Mesenchymal stem cell (in vitro differentiated cells and primary cell): ENCODE data around the gene HERC4.
"Not testable (repeated sequence)": the region's sequence is repeated elsewhere in the genome, so short reads cannot be mapped to it uniquely, and the experiment has no call there.

Experiments used
- DNase-seq: peaks from one replicate; pipeline ENCODE4 v3.0.0-alpha.2; 2013
- H2AFZ ChIP-seq: one replicate; pipeline ENCODE4 v1.6.1; 2013; ENCODE audit warnings: low read depth, mild to moderate bottlenecking, control low read depth, inconsistent platforms, low read length, moderate library complexity
- H2AK5ac ChIP-seq: 2 replicates; pipeline ENCODE4 v1.6.1; 2013; ENCODE audit warnings: low read length, moderate library complexity, mild to moderate bottlenecking, inconsistent platforms; ENCODE audit not compliant: severe bottlenecking
- H2BK120ac ChIP-seq: one replicate; pipeline ENCODE4 v1.6.1; 2013; ENCODE audit warnings: low read depth, mild to moderate bottlenecking, inconsistent platforms, low read length, moderate library complexity
- H2BK12ac ChIP-seq, 2 experiments: one replicate each; pipeline ENCODE4 v1.6.1; 2013; ENCODE audit warnings: inconsistent platforms in 2 of 2, low read length in 2 of 2, mild to moderate bottlenecking in 2 of 2, moderate library complexity in 2 of 2, control low read depth in 1 of 2
- H2BK15ac ChIP-seq: one replicate; pipeline ENCODE4 v1.6.1; 2013; ENCODE audit warnings: mild to moderate bottlenecking, low read depth, inconsistent platforms; ENCODE audit not compliant: poor library complexity, severe bottlenecking
- H2BK5ac ChIP-seq: 2 replicates; pipeline ENCODE4 v1.6.1; 2013; ENCODE audit warnings: low read depth, mild to moderate bottlenecking, low read length, control low read depth, inconsistent platforms; ENCODE audit not compliant: poor library complexity, severe bottlenecking
- H3K14ac ChIP-seq, 2 experiments: one replicate each; pipeline ENCODE4 v1.6.1; 2013; ENCODE audit warnings: inconsistent platforms in 2 of 2, low read length in 2 of 2, control low read depth in 1 of 2, mild to moderate bottlenecking in 1 of 2, moderate library complexity in 1 of 2
- H3K18ac ChIP-seq, 2 experiments: one replicate each; pipeline ENCODE4 v1.6.1; 2013; ENCODE audit warnings: inconsistent platforms in 2 of 2, low read length in 2 of 2, control low read depth in 1 of 2, low read depth in 1 of 2, mild to moderate bottlenecking in 1 of 2
- H3K23ac ChIP-seq, 2 experiments: one replicate each; pipeline ENCODE4 v1.6.1; 2013; ENCODE audit warnings: inconsistent platforms in 2 of 2, low read length in 2 of 2, mild to moderate bottlenecking in 2 of 2, moderate library complexity in 2 of 2, control low read depth in 1 of 2
- H3K27ac ChIP-seq: 2 replicates; pipeline ENCODE4 v1.5.1; 2013; ENCODE audit warnings: mild to moderate bottlenecking, moderate library complexity, low read length, control low read depth, inconsistent platforms; ENCODE audit not compliant: poor library complexity, severe bottlenecking
- H3K27me3 ChIP-seq, 2 experiments: 2 replicates each; pipeline versions ENCODE4 v1.6.1 to v1.7.0; 2013; ENCODE audit warnings: low read length in 2 of 2, mild to moderate bottlenecking in 2 of 2, moderate library complexity in 2 of 2, control low read depth in 1 of 2, inconsistent platforms in 1 of 2; ENCODE audit not compliant: control insufficient read depth in 1 of 2, insufficient read depth in 1 of 2
- H3K36me3 ChIP-seq, 2 experiments: 2 replicates each; pipeline versions ENCODE4 v1.6.1 to v1.7.0; 2013; ENCODE audit warnings: low read length in 2 of 2, control low read depth in 1 of 2, inconsistent platforms in 1 of 2, low read depth in 1 of 2, mild to moderate bottlenecking in 1 of 2; ENCODE audit not compliant: insufficient read depth in 2 of 2, control insufficient read depth in 1 of 2
- H3K4ac ChIP-seq, 2 experiments: one replicate each; pipeline ENCODE4 v1.6.1; 2013; ENCODE audit warnings: inconsistent platforms in 2 of 2, low read length in 2 of 2, mild to moderate bottlenecking in 2 of 2, moderate library complexity in 2 of 2, control low read depth in 1 of 2, low read depth in 1 of 2
- H3K4me1 ChIP-seq: 2 replicates; pipeline ENCODE4 v1.6.1; 2013; ENCODE audit warnings: low read depth, low read length, control low read depth; ENCODE audit not compliant: control insufficient read depth, insufficient read depth
- H3K4me2 ChIP-seq: 2 replicates; pipeline ENCODE4 v1.6.1; 2013; ENCODE audit warnings: low read length, mild to moderate bottlenecking, inconsistent platforms; ENCODE audit not compliant: poor library complexity, severe bottlenecking
- H3K4me3 ChIP-seq, 2 experiments: 2 replicates each; pipeline versions ENCODE4 v1.5.1 to v1.7.0; 2013; ENCODE audit warnings: low read length in 2 of 2, mild to moderate bottlenecking in 2 of 2, control low read depth in 1 of 2, low read depth in 1 of 2; ENCODE audit not compliant: insufficient read depth in 1 of 2
- H3K79me1 ChIP-seq: replicated peaks from 2 replicates; pipeline ENCODE4 v1.6.1; 2013; ENCODE audit warnings: mild to moderate bottlenecking, control low read depth, low read length, inconsistent platforms; ENCODE audit not compliant: poor library complexity, severe bottlenecking
- H3K9ac ChIP-seq: 2 replicates; pipeline ENCODE4 v1.7.0; 2013; ENCODE audit warnings: mild to moderate bottlenecking, low read length, moderate library complexity
- H3K9me3 ChIP-seq: 2 replicates; pipeline ENCODE4 v1.7.0; 2013; ENCODE audit warnings: mild to moderate bottlenecking, low read length; ENCODE audit not compliant: control insufficient read depth
- H4K8ac ChIP-seq: one replicate; pipeline ENCODE4 v1.6.1; 2013; ENCODE audit warnings: inconsistent platforms, mild to moderate bottlenecking, low read length, moderate library complexity
- H4K91ac ChIP-seq: one replicate; pipeline ENCODE4 v1.6.1; 2013; ENCODE audit warnings: mild to moderate bottlenecking, low read length, inconsistent platforms
- WGBS: methylation state at CpG from one replicate; pipeline ENCODE4 v1.1.7; 2013; ENCODE audit warnings: mixed read lengths; 5-methylcytosine and 5-hydroxymethylcytosine counted together

HERC4 gene

GRCh38 chr10:67969875-67970274 lies 105.2 kb downstream of the HERC4 start:
- H3K4me2 ChIP-seq: no peak overlapping the region
- H4K91ac ChIP-seq: no peak overlapping the region
- H2BK15ac ChIP-seq: no peak overlapping the region
- H3K23ac ChIP-seq: no peak overlapping the region
- H3K36me3 ChIP-seq: peaks cover 19 to 94% of the 10 kb centered on the region in 2 experiments
- H4K8ac ChIP-seq: no peak overlapping the region
- H3K79me1 ChIP-seq: peaks cover 16% of the 10 kb centered on the region
- H2BK12ac ChIP-seq: no peak overlapping the region
- no peaks in the 10 kb centered on the region for H3K27me3 ChIP-seq
- H3K4ac ChIP-seq: no peak overlapping the region
- H2BK5ac ChIP-seq: no peak overlapping the region
- no peak overlapping the region for H3K4me3 ChIP-seq
- DNase-seq: no peak
- H2AFZ ChIP-seq: no peak overlapping the region
- no peaks in the 10 kb centered on the region for H3K4me1 ChIP-seq
- no peak overlapping the region for H3K18ac ChIP-seq
- H3K27ac ChIP-seq: no peak overlapping the region
- no peak overlapping the region for H3K9ac ChIP-seq
- H3K14ac ChIP-seq: no peak overlapping the region
- H2BK120ac ChIP-seq: no peak overlapping the region
- H3K9me3 ChIP-seq: peaks cover 52% of the 10 kb centered on the region
- H2AK5ac ChIP-seq: no peak overlapping the region

- not testable (repeated sequence) for H2AFZ ChIP-seq, H3K4ac ChIP-seq, H2BK5ac ChIP-seq, H3K4me1 ChIP-seq, H3K27ac ChIP-seq, DNase-seq, H4K91ac ChIP-seq, H3K4me3 ChIP-seq, H3K27me3 ChIP-seq, H2AK5ac ChIP-seq, H2BK120ac ChIP-seq, H3K9ac ChIP-seq, H3K14ac ChIP-seq, H2BK12ac ChIP-seq, H2BK15ac ChIP-seq, H3K23ac ChIP-seq, H3K18ac ChIP-seq, H3K4me2 ChIP-seq, H4K8ac ChIP-seq
- peaks cover 13% of the 10 kb centered on the region for H3K79me1 ChIP-seq
- H3K36me3 ChIP-seq: peaks cover 13 to 90% of the 10 kb centered on the region in 2 experiments
- peaks cover 19% of the 10 kb centered on the region for H3K9me3 ChIP-seq
- WGBS: 60% methylated on average over 1 of the region's 4 CpGs
Measured at GRCh38 chr10:67966035-67966434, 109.0 kb downstream of the HERC4 start.

- Histone ChIP-seq H3K9me3 (peaks cover 13% of the 10 kb centered on the region), H3K23ac (no peak overlapping the region), H3K36me3 (peaks cover 13 to 90% of the 10 kb centered on the region in 2 experiments), H2BK120ac (no peak overlapping the region), H2BK12ac (no peak overlapping the region), H2BK5ac (no peak overlapping the region), H2AK5ac (no peak overlapping the region), H3K14ac (no peak overlapping the region), H3K4me2 (no peak overlapping the region), H4K8ac (no peak overlapping the region), H3K27me3 (no peaks in the 10 kb centered on the region), H3K4ac (no peak overlapping the region), H3K4me3 (no peak overlapping the region), H3K4me1 (no peaks in the 10 kb centered on the region), H3K79me1 (peaks cover 13% of the 10 kb centered on the region), H4K91ac (no peak overlapping the region), H3K9ac (no peak overlapping the region), H2BK15ac (no peak overlapping the region), H3K27ac (no peak overlapping the region), H2AFZ (no peak overlapping the region), H3K18ac (no peak overlapping the region)
- no peak for DNase-seq
- 92% methylated on average over 2 of the region's 2 CpGs for WGBS
Measured at GRCh38 chr10:67965456-67965855, 109.6 kb downstream of the HERC4 start.

- H3K4me2 ChIP-seq: no peak overlapping the region
- H3K14ac ChIP-seq: no peak overlapping the region
- H2BK12ac ChIP-seq: no peak overlapping the region
- H3K27ac ChIP-seq: no peak overlapping the region
- no peak overlapping the region for H2AFZ ChIP-seq
- no peak overlapping the region for H2AK5ac ChIP-seq
- H3K36me3 ChIP-seq: peaks cover 3 to 76% of the 10 kb centered on the region in 2 experiments
- WGBS: 96% methylated on average over 8 of the region's 8 CpGs
- no peak overlapping the region for H3K4ac ChIP-seq
- H2BK120ac ChIP-seq: no peak overlapping the region
- no peak overlapping the region for H3K9ac ChIP-seq
- no peaks in the 10 kb centered on the region for H3K9me3 ChIP-seq
- DNase-seq: no peak
- no peak overlapping the region for H4K91ac ChIP-seq
- H2BK15ac ChIP-seq: no peak overlapping the region
- H3K18ac ChIP-seq: no peak overlapping the region
- peaks cover 2% of the 10 kb centered on the region for H3K79me1 ChIP-seq
- no peaks in the 10 kb centered on the region for H3K27me3 ChIP-seq
- no peak overlapping the region for H2BK5ac ChIP-seq
- H3K4me1 ChIP-seq: peaks cover 1% of the 10 kb centered on the region
- no peak overlapping the region for H4K8ac ChIP-seq
- no peak overlapping the region for H3K23ac ChIP-seq
- no peak overlapping the region for H3K4me3 ChIP-seq
Measured at GRCh38 chr10:67959839-67960476, 115.1 kb downstream of the HERC4 start.
